ENCODE results near the gene ACTL6B.

- no peak for TF ChIP-seq CTCF (IDR thresholded peaks at IDR 0.05)
- no peak for TF ChIP-seq ZFX (IDR thresholded peaks at IDR 0.05; ENCODE audit: borderline replicate concordance)
Observed at GRCh38 chr7:100623951-100624824, 32.1 kb downstream of the ACTL6B start.

All from 22Rv1 (cell line).